Endodermal cell (in vitro differentiated cells): ENCODE measurements around the gene GALNT16. TPM values are rescaled to one million over a fixed set of nuclear protein-coding genes. Genes with fewer than 3 reads are reported as not detected.

ENCODE experiments used
- DNase-seq: peaks from one replicate; pipeline ENCODE4 v3.0.0-alpha.2; 2017
- H3K27ac ChIP-seq: 2 replicates; pipeline ENCODE4 v1.5.1; 2013; ENCODE audit warnings: mild to moderate bottlenecking, low read depth, low read length, moderate library complexity
- H3K27me3 ChIP-seq: 2 replicates; pipeline ENCODE4 v1.6.1; 2013; ENCODE audit warnings: mild to moderate bottlenecking, low read length, moderate library complexity; ENCODE audit not compliant: insufficient read depth, control insufficient read depth, poor library complexity, severe bottlenecking
- H3K36me3 ChIP-seq: 2 replicates; pipeline ENCODE4 v1.7.0; 2013; ENCODE audit warnings: mild to moderate bottlenecking, low read length, moderate library complexity; ENCODE audit not compliant: control insufficient read depth, insufficient read depth
- H3K4me1 ChIP-seq: one replicate; pipeline ENCODE4 v1.7.0; 2013; ENCODE audit warnings: low read length; ENCODE audit not compliant: control insufficient read depth, insufficient read depth
- H3K4me3 ChIP-seq: 2 replicates; pipeline ENCODE4 v1.5.1; 2013; ENCODE audit warnings: mild to moderate bottlenecking, low read length, moderate library complexity
- H3K9ac ChIP-seq: 2 replicates; pipeline ENCODE4 v1.6.1; 2013; ENCODE audit warnings: mild to moderate bottlenecking, low read length, moderate library complexity; ENCODE audit not compliant: poor library complexity, severe bottlenecking; ENCODE audit errors: extremely low read depth
- H3K9me3 ChIP-seq: 2 replicates; pipeline ENCODE4 v1.6.1; 2013; ENCODE audit warnings: mild to moderate bottlenecking, low read length, moderate library complexity; ENCODE audit not compliant: control insufficient read depth
- H3K27ac Mint-ChIP-seq: 2 replicates; pipeline ENCODE4 v1.8.0; 2020; ENCODE audit warnings: mixed read lengths
- H3K27me3 Mint-ChIP-seq: 2 replicates; pipeline ENCODE4 v1.8.0; 2021; ENCODE audit warnings: mild to moderate bottlenecking, mixed read lengths; ENCODE audit not compliant: insufficient read depth
- H3K36me3 Mint-ChIP-seq: 2 replicates; pipeline ENCODE4 v1.8.0; 2020; ENCODE audit warnings: low read depth, mixed read lengths
- H3K4me1 Mint-ChIP-seq: 2 replicates; pipeline ENCODE4 v1.8.0; 2020; ENCODE audit warnings: mixed read lengths
- H3K4me3 Mint-ChIP-seq: 2 replicates; pipeline ENCODE4 v1.8.0; 2020; ENCODE audit warnings: mild to moderate bottlenecking, moderate library complexity, mixed read lengths
- H3K9me3 Mint-ChIP-seq: 2 replicates; pipeline ENCODE4 v1.8.0; 2020; ENCODE audit warnings: mild to moderate bottlenecking, mixed read lengths
- WGBS, 2 experiments: methylation state at CpG; one replicate each; pipeline versions ENCODE4 v1.1.5 to v1.1.7; 2013; ENCODE audit warnings: missing lambda C conversion rate in 2 of 2, mixed read lengths in 1 of 2; ENCODE audit not compliant: insufficient coverage in 1 of 2, insufficient read length in 1 of 2; 5-methylcytosine and 5-hydroxymethylcytosine counted together
- total RNA-seq, 2 donors: library from RNA; stranded (reverse); fragmentation: NEBNext Ultra II Directional in 1 of 2; extraction: Animal tissue kit (Norgen Biotek cat#: 25700) in 1 of 2; gene quantifications; 2 replicates in 1 of 2; 3 replicates in 1 of 2; pipeline ENCODE4 v1.2.1, GENCODE V29; 2021
- TF ChIP-seq, protein P1 (sequence below): fragments of 200-600 bp; sonication (generic); conservative IDR thresholded peaks from 2 replicates; pipeline ENCODE4 v1.5.0; 2021; ENCODE audit warnings: antibody characterized with exemption, mild to moderate bottlenecking

GALNT16 gene
- total RNA-seq, 2 donors from 2014 or later: 2.2 to 8.0 TPM

- Histone ChIP-seq H3K4me3 (peak overlapping the region; percentile 79), H3K9me3 (no peaks in the 10 kb centered on the region), H3K27ac (no peak overlapping the region), H3K36me3 (no peaks in the 10 kb centered on the region), H3K9ac (no peak overlapping the region), H3K4me1 (peaks cover 11% of the 10 kb centered on the region), H3K27me3 (peaks cover 25% of the 10 kb centered on the region)
- H3K4me1 Mint-ChIP-seq: peaks cover 18% of the 10 kb centered on the region
- H3K36me3 Mint-ChIP-seq: no peaks in the 10 kb centered on the region
- peaks cover 64% of the 10 kb centered on the region for H3K27me3 Mint-ChIP-seq
- TF ChIP-seq, protein P1, sequence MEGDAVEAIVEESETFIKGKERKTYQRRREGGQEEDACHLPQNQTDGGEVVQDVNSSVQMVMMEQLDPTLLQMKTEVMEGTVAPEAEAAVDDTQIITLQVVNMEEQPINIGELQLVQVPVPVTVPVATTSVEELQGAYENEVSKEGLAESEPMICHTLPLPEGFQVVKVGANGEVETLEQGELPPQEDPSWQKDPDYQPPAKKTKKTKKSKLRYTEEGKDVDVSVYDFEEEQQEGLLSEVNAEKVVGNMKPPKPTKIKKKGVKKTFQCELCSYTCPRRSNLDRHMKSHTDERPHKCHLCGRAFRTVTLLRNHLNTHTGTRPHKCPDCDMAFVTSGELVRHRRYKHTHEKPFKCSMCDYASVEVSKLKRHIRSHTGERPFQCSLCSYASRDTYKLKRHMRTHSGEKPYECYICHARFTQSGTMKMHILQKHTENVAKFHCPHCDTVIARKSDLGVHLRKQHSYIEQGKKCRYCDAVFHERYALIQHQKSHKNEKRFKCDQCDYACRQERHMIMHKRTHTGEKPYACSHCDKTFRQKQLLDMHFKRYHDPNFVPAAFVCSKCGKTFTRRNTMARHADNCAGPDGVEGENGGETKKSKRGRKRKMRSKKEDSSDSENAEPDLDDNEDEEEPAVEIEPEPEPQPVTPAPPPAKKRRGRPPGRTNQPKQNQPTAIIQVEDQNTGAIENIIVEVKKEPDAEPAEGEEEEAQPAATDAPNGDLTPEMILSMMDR: no peak
- DNase-seq: peak; percentile 79
- peak overlapping the region; percentile 66 for H3K4me3 Mint-ChIP-seq
- WGBS, 2 experiments: 44 to 62% methylated on average over 2 to 4 of the region's 5 CpGs
- H3K9me3 Mint-ChIP-seq: no peaks in the 10 kb centered on the region
- H3K27ac Mint-ChIP-seq: no peak overlapping the region
These were observed 1.9 kb downstream of the GALNT16 start for GRCh38 chr14:69261761-69262331.

- Histone ChIP-seq H3K4me1 (peaks cover 11% of the 10 kb centered on the region), H3K36me3 (no peaks in the 10 kb centered on the region), H3K9ac (no peak overlapping the region), H3K27ac (no peak overlapping the region), H3K9me3 (no peaks in the 10 kb centered on the region), H3K27me3 (peaks cover 19% of the 10 kb centered on the region), H3K4me3 (no peak overlapping the region)
- H3K36me3 Mint-ChIP-seq: no peaks in the 10 kb centered on the region
- WGBS, 2 experiments: 60 to 67% methylated on average over 1 to 3 of the region's 3 CpGs
- peaks cover 18% of the 10 kb centered on the region for H3K4me1 Mint-ChIP-seq
- DNase-seq: no peak
- H3K27me3 Mint-ChIP-seq: peaks cover 57% of the 10 kb centered on the region
- no peaks in the 10 kb centered on the region for H3K9me3 Mint-ChIP-seq
- H3K27ac Mint-ChIP-seq: no peak overlapping the region
- TF ChIP-seq, protein P1: no peak
- H3K4me3 Mint-ChIP-seq: no peak overlapping the region
These were observed 2.6 kb downstream of the GALNT16 start for GRCh38 chr14:69262516-69262915.

- peaks cover 48% of the 10 kb centered on the region for H3K27me3 Mint-ChIP-seq
- WGBS, 2 experiments: 83 to 92% methylated on average over 5 to 6 of the region's 6 CpGs
- TF ChIP-seq, protein P1: no peak
- H3K36me3 Mint-ChIP-seq: no peaks in the 10 kb centered on the region
- H3K4me3 ChIP-seq: no peak overlapping the region
- no peak for DNase-seq
- no peaks in the 10 kb centered on the region for H3K9me3 ChIP-seq
- H3K27ac ChIP-seq: no peak overlapping the region
- H3K9ac ChIP-seq: no peak overlapping the region
- H3K27ac Mint-ChIP-seq: no peak overlapping the region
- peaks cover 10% of the 10 kb centered on the region for H3K27me3 ChIP-seq
- peaks cover 18% of the 10 kb centered on the region for H3K4me1 Mint-ChIP-seq
- peaks cover 11% of the 10 kb centered on the region for H3K4me1 ChIP-seq
- H3K36me3 ChIP-seq: no peaks in the 10 kb centered on the region
- no peaks in the 10 kb centered on the region for H3K9me3 Mint-ChIP-seq
- no peak overlapping the region for H3K4me3 Mint-ChIP-seq
These were observed 3.4 kb downstream of the GALNT16 start for GRCh38 chr14:69263364-69263763.
